ENCODE results near the gene ASB2. TPM values are rescaled to one million over a fixed set of nuclear protein-coding genes. Genes with fewer than 3 reads are reported as not detected.

Gene ASB2
- total and polyA plus RNA-seq, 2 of the 4 experiments (the other 2 are of a cell fraction) = 0.54 to 0.77 TPM

DNA sequence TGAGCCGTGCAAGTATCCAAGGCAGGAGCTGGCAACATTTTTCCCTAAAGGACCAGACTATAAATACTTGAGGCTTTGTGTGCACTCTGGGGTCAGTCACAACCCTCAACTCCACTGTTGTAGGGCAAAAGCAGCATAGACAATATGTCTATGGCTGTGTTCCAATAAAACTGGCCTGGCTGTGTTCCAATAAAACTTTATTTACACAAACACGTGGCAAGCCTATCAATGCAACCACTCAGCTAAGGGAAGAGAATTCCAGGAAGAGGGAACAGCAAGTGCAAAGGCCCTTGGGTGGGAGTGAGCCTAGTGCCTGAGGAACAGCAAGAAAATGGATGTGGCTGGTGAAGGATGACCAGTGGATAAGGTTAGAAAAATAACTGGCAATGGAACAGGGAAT is 60.6 kb downstream of the ASB2 start:
- 0 out of 2 replicates have a peak, but pooled peaks cover 3% of the 10 kb centered on the region for H3K27me3 ChIP-seq (ENCODE audit: control insufficient read depth, insufficient read depth, low read length)
- DNase-seq (no peak), ATAC-seq (ENCODE audit: low read depth) (no peak)
- CTCF ChIA-PET = no interaction called here
- dilution Hi-C loops (cut with HindIII; ENCODE audit: low sequenced_read_pairs, unreplicated experiment) (no loop called here), intact Hi-C loops (cut with micrococcal nuclease) (no loop called here), in situ Hi-C loops (cut with MboI; ENCODE audit: low sequenced_read_pairs) (no loop called here)
- no peak overlapping the region for H3K23ac ChIP-seq (ENCODE audit: low read depth, low read length)
- H4K8ac ChIP-seq (ENCODE audit: low read depth in 2 of 2, low read length in 2 of 2) = no peak overlapping the region
- H2BK20ac ChIP-seq (ENCODE audit: low read depth, low read length) = no peak overlapping the region
- H3K4ac ChIP-seq (ENCODE audit: low read depth, low read length) = no peak overlapping the region
- TF ChIP-seq, protein P1, sequence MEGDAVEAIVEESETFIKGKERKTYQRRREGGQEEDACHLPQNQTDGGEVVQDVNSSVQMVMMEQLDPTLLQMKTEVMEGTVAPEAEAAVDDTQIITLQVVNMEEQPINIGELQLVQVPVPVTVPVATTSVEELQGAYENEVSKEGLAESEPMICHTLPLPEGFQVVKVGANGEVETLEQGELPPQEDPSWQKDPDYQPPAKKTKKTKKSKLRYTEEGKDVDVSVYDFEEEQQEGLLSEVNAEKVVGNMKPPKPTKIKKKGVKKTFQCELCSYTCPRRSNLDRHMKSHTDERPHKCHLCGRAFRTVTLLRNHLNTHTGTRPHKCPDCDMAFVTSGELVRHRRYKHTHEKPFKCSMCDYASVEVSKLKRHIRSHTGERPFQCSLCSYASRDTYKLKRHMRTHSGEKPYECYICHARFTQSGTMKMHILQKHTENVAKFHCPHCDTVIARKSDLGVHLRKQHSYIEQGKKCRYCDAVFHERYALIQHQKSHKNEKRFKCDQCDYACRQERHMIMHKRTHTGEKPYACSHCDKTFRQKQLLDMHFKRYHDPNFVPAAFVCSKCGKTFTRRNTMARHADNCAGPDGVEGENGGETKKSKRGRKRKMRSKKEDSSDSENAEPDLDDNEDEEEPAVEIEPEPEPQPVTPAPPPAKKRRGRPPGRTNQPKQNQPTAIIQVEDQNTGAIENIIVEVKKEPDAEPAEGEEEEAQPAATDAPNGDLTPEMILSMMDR (conservative IDR thresholded peaks at IDR 0.05; ENCODE audit: low read depth, low read length) = no peak
- TF ChIP-seq RCOR1 (IDR thresholded peaks at IDR 0.05; ENCODE audit: insufficient replicate concordance, low read length) (no peak), FOS (IDR thresholded peaks at IDR 0.05; ENCODE audit: low read depth, low read length) (no peak), CEBPB (IDR thresholded peaks at IDR 0.05; ENCODE audit: low read depth, low read length) (no peak), RAD21 (IDR thresholded peaks at IDR 0.05; ENCODE audit: low read length) (no peak), SMC3 (IDR thresholded peaks at IDR 0.05; ENCODE audit: low read depth, low read length) (no peak), CHD1 (IDR thresholded peaks at IDR 0.05; ENCODE audit: low read depth, low read length) (no peak), MXI1 (IDR thresholded peaks at IDR 0.05; ENCODE audit: borderline replicate concordance, low read depth, low read length) (no peak), MAFK (IDR thresholded peaks at IDR 0.05; ENCODE audit: low read depth, low read length) (no peak)
- TF ChIP-seq, protein P2, sequence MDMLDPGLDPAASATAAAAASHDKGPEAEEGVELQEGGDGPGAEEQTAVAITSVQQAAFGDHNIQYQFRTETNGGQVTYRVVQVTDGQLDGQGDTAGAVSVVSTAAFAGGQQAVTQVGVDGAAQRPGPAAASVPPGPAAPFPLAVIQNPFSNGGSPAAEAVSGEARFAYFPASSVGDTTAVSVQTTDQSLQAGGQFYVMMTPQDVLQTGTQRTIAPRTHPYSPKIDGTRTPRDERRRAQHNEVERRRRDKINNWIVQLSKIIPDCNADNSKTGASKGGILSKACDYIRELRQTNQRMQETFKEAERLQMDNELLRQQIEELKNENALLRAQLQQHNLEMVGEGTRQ (IDR thresholded peaks at IDR 0.05; ENCODE audit: low read depth, low read length) = no peak
- WGBS, 2 experiments (ENCODE audit: extremely low coverage in 2 of 2, insufficient read length in 1 of 2) = no CpG with 5 or more reads among the region's 2 CpGs
- H3K9ac ChIP-seq (ENCODE audit: low read depth, low read length) = no peak overlapping the region
- no peaks in the 10 kb centered on the region for H3K79me1 ChIP-seq (ENCODE audit: low read depth in 1 of 2, low read length in 2 of 2)
- H3K4me3 ChIP-seq (ENCODE audit: insufficient read depth, low read depth, low read length) = no peak overlapping the region
- no peak overlapping the region for H3K18ac ChIP-seq (ENCODE audit: low read depth, low read length)
- no peak overlapping the region for H2AFZ ChIP-seq (replicated peaks; ENCODE audit: low read length, poor library complexity)
- no peak overlapping the region for H2AK5ac ChIP-seq (ENCODE audit: low read depth, low read length)
- no peak overlapping the region for H3K4me2 ChIP-seq (ENCODE audit: low read depth, low read length)
- H4K5ac ChIP-seq (ENCODE audit: low read depth, low read length) = no peak overlapping the region
- no peaks in the 10 kb centered on the region for H3K36me3 ChIP-seq (ENCODE audit: control insufficient read depth, insufficient read depth, low read length)
- no peak overlapping the region for H3K56ac ChIP-seq (ENCODE audit: extremely low read depth, insufficient read depth, low read length)
- no TSS peak for BruUV-seq (replicated peaks)
- no peaks in the 10 kb centered on the region for H3K4me1 ChIP-seq (ENCODE audit: control insufficient read depth, insufficient read depth, low read length)
- H3K9me1 ChIP-seq (ENCODE audit: insufficient read depth, low read length) = no peaks in the 10 kb centered on the region
- H3K27ac ChIP-seq (ENCODE audit: insufficient read depth, low read length) = no peak overlapping the region
- peaks cover 7% of the 10 kb centered on the region for H3K9me3 ChIP-seq (ENCODE audit: control insufficient read depth, insufficient read depth, low read length)
- H2BK120ac ChIP-seq (ENCODE audit: low read depth, low read length) = no peak overlapping the region
- H3K14ac ChIP-seq (replicated peaks; ENCODE audit: low read depth, low read length) = no peak overlapping the region
- H2AK9ac ChIP-seq (replicated peaks; ENCODE audit: low read depth, low read length, poor library complexity) = no peak overlapping the region
- H4K91ac ChIP-seq (ENCODE audit: insufficient read depth, low read depth, low read length) = no peak overlapping the region
- no peaks in the 10 kb centered on the region for H4K20me1 ChIP-seq (ENCODE audit: insufficient read depth, low read length)
- H2BK15ac ChIP-seq (ENCODE audit: low read depth, low read length) = no peak overlapping the region
- H2BK5ac ChIP-seq (ENCODE audit: low read depth, low read length, poor library complexity, severe bottlenecking) = no peak overlapping the region
- POLR2A ChIA-PET (ENCODE audit: unreplicated experiment) = no interaction called here

Data from IMR-90 (cell line).